NB4 (cell line): Measurements from ENCODE around the gene THSD4.

Experiments
- DNase-seq: peaks from one replicate; pipeline ENCODE4 v3.0.0; 2010; ENCODE audit warnings: low read depth
- H3K4me3 ChIP-seq: one replicate; pipeline ENCODE4 v1.5.1; 2011; ENCODE audit warnings: mild to moderate bottlenecking, low read depth, low read length, moderate library complexity
- MAX ChIP-seq: IDR thresholded peaks from 2 replicates; pipeline ENCODE4 v1.6.1; 2011; ENCODE audit warnings: low read depth, low read length
- MYC ChIP-seq: IDR thresholded peaks from 2 replicates; pipeline ENCODE4 v1.6.1; 2011; ENCODE audit warnings: low read depth, low read length
- POLR2A ChIP-seq: IDR thresholded peaks from 2 replicates; pipeline ENCODE4 v1.6.1; 2011; ENCODE audit warnings: mild to moderate bottlenecking; ENCODE audit not compliant: insufficient read length; ENCODE audit errors: extremely low read depth
- TF ChIP-seq, protein P1 (sequence below): IDR thresholded peaks from one replicate; pipeline ENCODE4 v1.5.1; 2012; ENCODE audit warnings: low read depth, low read length

The THSD4 gene

GRCh38 chr15:71808311-71809020, 693.2 kb downstream of the THSD4 start:
- H3K4me3 ChIP-seq, result no peak overlapping the region
- no peak for TF ChIP-seq POLR2A
- no peak for TF ChIP-seq MAX
- TF ChIP-seq, protein P1, sequence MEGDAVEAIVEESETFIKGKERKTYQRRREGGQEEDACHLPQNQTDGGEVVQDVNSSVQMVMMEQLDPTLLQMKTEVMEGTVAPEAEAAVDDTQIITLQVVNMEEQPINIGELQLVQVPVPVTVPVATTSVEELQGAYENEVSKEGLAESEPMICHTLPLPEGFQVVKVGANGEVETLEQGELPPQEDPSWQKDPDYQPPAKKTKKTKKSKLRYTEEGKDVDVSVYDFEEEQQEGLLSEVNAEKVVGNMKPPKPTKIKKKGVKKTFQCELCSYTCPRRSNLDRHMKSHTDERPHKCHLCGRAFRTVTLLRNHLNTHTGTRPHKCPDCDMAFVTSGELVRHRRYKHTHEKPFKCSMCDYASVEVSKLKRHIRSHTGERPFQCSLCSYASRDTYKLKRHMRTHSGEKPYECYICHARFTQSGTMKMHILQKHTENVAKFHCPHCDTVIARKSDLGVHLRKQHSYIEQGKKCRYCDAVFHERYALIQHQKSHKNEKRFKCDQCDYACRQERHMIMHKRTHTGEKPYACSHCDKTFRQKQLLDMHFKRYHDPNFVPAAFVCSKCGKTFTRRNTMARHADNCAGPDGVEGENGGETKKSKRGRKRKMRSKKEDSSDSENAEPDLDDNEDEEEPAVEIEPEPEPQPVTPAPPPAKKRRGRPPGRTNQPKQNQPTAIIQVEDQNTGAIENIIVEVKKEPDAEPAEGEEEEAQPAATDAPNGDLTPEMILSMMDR, result no peak
- no peak for TF ChIP-seq MYC
- DNase-seq, result no peak

- no peak for TF ChIP-seq MYC
- TF ChIP-seq, protein P1, result no peak
- no peak for TF ChIP-seq POLR2A
- no peak for TF ChIP-seq MAX
- no peak overlapping the region for H3K4me3 ChIP-seq
- DNase-seq, result no peak
Measured at GRCh38 chr15:71809346-71809745, 694.1 kb downstream of the THSD4 start.

GRCh38 chr15:71810256-71811035, 695.2 kb downstream of the THSD4 start, which contains the start of gene NR2E3:
Gene NR2E3 (plus strand): TSS chr15:71810554. CDS start chr15:71810744, 190 bp downstream.
- TF ChIP-seq POLR2A, result no peak
- TF ChIP-seq, protein P1, result no peak
- H3K4me3 ChIP-seq, result no peak within 1 kb of the TSS
- DNase-seq, result no peak

DNA sequence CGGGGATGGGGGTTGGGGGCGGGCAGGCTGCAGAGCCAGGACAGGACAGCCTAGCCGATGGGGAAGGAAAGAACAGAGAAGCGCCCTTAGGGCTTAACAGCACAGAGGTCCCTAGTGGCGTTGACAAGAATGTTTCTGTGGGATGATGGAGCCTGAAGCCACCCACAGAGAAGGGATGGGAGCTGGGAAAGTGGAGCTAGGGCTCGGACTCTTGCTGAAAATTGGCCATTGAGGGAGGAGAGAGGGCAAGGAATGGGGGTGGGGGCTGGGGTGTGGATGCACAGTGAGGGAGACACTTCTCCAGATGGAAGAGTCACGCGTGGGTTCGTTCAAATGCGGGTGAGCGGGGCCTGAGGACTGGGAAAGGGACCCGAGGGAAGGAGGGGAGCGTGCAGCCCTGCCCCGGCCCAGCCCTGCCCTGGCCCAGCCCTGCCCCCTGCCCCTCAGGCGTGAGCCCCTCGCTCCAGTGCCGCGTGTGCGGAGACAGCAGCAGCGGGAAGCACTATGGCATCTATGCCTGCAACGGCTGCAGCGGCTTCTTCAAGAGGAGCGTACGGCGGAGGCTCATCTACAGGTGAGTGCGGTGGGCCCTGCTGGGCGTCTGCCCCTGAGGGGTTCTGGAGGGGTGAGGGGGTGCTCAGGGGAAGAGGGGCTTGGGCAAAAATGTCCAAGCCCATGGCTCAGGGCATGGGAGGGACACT, 695.9 kb downstream of the THSD4 start:
- DNase-seq, result no peak
- TF ChIP-seq MYC (no peak), MAX (no peak), POLR2A (no peak)
- TF ChIP-seq, protein P1, result no peak
- no peak overlapping the region for H3K4me3 ChIP-seq

DNA sequence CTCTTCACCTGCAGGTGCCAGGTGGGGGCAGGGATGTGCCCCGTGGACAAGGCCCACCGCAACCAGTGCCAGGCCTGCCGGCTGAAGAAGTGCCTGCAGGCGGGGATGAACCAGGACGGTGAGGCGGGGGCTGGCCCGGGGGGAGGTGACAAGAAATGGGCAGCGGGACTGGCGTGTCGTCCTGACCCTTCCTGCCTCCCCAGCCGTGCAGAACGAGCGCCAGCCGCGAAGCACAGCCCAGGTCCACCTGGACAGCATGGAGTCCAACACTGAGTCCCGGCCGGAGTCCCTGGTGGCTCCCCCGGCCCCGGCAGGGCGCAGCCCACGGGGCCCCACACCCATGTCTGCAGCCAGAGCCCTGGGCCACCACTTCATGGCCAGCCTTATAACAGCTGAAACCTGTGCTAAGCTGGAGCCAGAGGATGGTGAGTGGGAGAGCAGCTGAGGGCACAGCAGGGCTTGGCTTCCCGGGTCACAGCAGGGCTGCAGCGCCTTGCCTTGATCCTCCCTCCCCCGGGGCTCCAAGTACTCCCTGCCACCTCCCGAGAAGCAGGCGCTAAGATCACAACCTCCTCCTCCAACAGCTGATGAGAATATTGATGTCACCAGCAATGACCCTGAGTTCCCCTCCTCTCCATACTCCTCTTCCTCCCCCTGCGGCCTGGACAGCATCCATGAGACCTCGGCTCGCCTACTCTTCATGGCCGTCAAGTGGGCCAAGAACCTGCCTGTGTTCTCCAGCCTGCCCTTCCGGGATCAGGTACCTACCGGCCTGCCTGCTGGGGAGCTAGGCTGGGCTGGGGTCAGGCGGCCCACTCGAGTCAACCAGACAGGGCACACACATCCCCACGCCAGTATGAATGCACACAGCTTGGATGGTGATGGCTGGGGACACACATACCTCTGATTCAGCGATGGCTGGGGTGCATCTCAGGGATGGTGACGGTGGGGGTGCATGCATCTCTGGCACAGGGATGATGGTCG, 696.8 kb downstream of the THSD4 start:
- no peak overlapping the region for H3K4me3 ChIP-seq
- no peak for TF ChIP-seq MAX
- TF ChIP-seq, protein P1, result no peak
- TF ChIP-seq POLR2A, result no peak
- no peak for TF ChIP-seq MYC
- no peak for DNase-seq
